NCI-H748 (cell line): Measurements from ENCODE around the gene KLHL35.

Experiments used
- DNase-seq: peaks from one replicate; lab custom pipeline; 2025; ENCODE audit not compliant: unreplicated experiment; lab: John Stamatoyannopoulos, UW

KLHL35 gene

GRCh38 chr11:75469785-75470405 is 36.9 kb upstream of the KLHL35 start:
- no peak for DNase-seq

DNA sequence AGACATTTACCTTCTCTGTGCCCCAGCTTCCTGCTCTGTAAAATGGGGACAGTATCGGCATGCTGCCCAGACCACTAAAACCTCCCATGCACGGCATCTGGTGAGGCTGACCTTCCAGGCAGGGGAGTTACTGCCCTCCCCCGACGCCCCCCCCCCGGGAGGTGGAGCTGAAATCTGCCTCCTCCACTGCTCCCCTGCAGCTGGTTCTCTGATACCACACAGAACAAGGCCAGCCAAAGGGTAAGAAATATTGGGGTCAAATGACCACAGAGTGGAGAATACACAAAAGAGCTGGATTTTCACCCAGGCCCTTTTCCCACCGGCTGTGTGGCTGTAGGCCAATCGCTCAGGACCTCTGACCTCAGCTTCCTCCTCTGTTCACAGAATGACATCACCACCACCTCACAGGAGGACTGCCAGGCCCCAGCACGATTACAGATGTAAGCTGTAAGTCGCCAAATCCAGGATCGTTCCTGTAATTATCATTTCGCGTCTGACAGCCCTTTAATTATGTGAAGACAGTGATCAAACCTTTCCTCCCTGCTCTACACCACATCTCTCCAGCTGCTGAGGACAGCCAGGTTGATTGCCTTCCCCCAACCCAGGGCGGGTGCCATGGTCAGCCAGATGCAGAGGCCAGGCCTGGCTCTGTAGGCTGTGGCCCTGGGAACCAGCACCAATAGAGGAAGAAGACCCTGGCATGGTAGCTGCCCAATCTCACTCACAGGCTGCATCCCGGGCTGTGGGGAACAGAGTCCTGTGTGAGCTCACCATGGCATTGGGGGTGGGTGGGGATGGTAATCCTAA is 35.7 kb upstream of the KLHL35 start:
- DNase-seq = peak; percentile 21

DNA sequence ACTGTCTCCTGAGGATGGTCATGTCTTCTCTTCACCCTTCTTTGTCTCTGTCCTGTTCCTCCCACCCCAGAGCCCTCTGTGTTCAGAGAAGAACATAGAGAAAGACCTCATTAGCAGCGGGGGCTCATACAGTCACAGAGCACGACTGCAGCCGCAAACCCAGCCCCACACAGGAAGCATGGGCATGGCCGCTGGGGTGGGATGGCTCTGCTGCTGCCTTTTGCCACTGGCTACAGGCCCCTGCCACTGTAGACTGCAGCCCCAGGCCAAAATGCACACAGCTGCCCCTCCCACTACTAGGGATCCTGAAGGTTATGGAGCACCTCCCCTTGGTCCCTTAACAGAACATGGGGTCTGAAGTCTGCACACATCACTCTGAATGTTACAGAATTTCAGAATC is 34.9 kb upstream of the KLHL35 start:
- no peak for DNase-seq

GRCh38 chr11:75467311-75467710 is 34.3 kb upstream of the KLHL35 start:
- DNase-seq = no peak

DNA sequence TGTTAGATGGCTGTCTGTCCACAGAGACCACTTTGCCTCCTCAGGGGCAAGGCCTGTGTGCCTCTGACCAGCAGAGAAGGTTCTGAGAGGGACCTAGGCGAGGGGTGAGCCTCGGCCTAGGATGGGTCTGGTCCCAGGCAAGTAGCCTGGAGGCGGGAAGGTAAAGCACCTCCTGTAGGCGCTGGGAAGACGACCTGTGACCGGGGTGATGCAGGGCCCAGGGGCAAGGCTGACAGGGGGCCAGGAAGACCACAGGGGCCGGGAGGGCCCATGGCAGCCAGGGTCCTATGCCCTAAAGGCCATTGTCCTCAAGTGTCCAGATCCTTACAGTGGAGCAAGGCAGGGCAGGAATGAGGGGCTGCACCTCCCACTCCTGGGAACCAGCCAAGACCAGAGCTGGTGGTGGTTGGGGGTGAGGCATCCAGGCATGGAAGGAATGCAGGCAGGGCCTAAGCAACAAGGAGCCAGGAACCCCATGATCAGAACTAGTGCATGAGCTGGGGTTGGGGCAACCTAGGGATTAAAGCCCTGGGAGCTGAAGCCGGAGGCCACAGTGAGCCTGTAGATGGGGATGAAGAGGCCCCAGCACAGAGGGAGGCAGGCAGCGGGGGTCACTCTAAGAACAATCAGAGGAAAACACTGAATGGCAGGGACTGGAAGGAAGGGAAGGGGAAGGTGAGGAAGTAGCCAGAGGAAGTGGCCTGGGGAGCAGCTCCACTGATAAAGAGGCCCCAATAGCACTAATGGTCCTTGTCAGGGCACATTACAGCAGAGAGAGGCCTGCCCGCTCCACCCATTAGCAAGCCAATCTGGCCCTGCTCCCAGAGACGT is 32.9 kb upstream of the KLHL35 start:
- no peak for DNase-seq

GRCh38 chr11:75463106-75463774 is 30.2 kb upstream of the KLHL35 start:
- no peak for DNase-seq

DNA sequence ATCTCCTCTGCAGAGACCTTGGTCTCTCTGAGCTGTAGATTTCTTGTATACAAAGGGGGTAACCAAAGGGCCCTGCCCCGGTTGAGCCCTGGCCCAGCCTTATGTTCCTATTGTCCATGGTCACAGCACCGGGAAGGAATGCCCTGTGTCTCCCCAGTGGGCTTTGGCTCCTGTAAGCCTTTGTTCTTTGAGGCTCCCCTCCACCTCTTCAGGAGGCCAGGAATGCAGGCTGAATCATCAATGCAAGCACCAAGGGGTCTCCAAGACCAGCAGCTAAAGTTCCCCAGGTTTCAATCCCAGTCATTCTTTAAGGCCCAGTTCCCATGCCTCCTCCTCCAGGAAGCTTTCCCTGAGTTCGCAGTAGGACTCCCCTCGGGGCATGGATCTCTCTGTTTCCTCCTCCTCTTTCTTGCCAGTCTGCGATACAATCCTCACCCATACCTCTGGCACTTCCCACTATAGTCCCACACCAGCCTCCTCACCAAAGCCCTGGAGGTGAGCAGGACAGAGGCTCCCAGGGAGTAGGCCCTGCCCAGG is 29.2 kb upstream of the KLHL35 start:
- DNase-seq = no peak

GRCh38 chr11:75461151-75461550 is 28.1 kb upstream of the KLHL35 start:
- DNase-seq = no peak

- no peak for DNase-seq
Observed at GRCh38 chr11:75456596-75457183, 23.7 kb upstream of the KLHL35 start.

DNA sequence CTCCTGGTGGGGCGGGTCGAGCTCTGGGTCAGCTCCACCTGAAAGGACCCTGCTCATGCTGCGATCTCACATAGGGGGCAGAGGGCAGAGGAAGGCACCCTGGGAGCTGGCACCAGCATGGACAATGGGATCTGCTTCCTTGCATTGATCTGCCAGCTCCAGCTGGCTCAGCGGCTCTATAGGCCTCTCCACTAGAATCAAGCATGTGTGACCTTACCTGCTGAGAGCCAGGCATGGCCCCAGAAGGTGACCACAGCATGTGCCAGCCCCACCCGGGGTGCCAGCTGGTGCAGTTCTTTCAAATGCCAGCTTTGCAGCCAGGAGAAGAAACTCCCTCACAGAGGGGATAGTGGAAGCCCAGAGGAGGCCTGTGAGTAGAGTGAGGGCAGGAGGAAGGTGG is 22.0 kb upstream of the KLHL35 start:
- no peak for DNase-seq

DNA sequence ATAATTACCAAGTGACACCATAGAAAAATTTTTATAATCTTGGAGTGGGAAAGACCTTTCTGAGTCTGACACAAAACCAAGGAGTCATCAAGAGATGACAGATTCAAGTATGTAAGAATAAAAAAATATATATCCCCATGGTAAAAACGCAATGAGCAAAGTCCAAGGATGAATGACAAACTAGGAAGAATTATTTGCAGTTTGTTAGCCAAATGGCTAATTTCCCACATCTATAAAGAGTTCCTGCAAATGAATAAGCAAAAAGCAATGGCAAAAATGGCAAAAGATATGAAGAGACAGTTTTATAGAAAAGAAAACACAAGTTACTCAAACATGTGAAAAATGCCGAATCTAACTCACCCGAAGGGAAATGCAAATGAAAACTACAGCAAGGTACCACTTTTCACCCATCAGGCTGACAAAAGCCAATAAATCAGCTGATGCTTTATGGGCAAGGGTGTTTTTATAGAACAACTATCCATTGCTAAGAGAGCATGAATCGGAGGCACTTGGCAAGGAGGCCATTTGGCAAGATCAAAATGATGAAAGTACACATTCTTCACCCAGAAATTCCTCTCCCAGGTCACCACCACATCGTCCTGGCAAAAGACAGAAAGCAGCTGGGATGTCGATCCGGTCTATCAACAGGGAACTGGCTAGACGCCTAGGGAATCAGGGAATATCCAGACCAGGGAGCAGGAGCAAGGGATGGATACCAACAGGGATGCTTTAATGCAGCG is 21.1 kb upstream of the KLHL35 start:
- no peak for DNase-seq

DNA sequence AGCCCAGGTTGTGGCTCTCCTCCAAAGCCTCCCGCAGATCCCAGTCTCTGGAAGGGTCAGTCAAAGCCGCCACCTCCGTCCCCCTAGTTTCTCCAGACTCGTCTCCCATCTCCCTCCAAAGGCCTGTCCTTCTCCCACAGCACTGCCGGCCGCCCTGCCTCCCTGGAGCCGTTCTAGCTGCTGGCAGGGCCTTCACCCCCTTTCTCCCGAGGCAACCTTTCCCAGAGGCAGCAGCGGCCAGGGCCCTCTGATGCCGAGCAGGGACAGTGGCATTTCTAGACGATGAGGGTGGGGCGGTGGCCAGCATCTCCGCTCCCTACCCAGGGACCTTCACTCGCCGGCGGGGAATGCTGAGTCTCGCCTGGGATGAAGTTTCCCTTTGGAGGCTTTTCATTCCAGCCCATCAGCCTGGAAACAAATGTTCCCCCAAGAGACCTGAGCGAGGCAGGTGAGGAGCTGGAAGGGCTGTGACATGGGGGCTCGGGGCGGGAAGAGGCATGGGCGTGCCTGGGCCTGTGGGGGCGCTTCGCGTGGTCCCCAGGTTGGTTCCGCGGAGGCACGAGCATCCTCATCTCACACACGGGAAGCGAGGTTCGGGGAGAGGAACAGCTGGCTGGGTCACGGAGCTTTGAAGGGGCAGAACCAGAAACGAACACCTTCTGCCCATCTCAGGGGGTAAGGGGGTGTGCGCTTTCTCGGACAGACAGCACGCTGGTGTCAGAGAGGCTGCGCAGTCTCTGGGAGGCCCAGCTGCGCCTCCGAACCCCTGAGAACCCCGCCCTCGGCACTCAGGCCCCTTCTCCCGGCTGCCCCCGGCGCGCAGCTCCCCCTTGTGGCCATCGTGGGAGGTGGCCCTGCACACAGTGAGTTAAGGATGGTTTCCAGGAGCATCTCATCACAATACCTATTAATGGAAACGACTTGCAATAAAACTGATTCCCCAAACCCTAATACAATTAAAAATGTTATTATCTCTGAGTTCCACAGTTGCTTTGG is 18.1 kb upstream of the KLHL35 start:
- peak; percentile 32 for DNase-seq

- DNase-seq = no peak
Observed at GRCh38 chr11:75450236-75450635, 17.2 kb upstream of the KLHL35 start.

DNA sequence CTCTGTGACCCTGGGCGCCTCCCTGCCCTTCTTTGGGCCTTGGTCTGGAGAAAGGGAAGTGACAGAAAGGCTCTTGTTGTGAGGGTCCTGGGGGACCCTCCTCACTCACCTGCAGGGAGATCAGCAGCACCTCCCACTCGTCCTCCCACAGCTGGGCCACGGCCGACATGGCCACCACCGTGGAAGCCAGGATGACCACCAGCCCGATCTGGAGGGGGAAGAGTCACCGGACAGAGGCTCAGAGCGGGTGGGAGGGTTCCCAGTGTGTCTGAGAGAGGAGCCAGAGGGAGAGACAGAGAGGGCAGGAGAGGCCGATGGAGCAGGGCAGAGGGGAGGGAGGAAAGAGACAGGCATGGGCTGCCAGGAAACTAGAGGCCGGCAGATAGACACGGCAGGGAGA is 16.8 kb upstream of the KLHL35 start:
- DNase-seq = no peak

DNA sequence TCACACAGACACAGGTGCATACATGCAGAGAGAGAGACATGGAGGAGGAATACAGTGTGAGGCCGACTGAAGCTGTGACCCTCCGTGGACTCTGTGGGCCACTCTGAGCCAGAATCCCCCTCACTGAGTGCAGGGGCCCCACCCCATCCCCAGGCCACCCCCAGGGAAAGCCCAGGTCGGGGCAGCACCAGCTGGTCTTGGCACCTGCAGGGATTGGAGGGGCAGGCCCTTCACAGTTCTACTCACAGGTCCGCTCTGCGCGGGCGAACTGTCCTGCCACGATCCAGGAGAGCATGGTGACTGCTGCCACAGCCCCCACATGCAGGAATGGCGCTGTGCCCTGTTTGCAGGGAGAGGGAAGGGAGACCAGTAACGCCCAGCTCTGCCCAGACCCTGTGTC is 16.3 kb upstream of the KLHL35 start:
- DNase-seq = no peak

DNA sequence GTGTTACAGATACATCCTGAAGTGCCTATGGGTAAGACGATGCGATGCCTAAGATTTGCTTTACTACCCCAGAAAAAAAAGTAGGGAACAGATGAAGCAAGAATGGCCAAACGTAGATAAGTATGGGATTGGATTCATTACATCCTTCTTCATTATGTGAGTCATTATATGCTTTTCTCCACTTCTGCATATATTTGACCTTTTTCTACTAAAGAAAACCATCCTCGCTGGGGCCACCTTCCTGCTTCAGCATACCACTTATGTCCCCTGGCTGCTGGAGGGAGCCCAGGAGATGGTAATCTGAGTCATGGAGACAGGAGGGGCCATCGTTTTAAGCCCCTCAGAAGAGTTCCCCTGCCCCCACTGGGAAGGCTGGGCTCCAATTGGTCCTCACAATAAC is 14.4 kb upstream of the KLHL35 start:
- no peak for DNase-seq

DNA sequence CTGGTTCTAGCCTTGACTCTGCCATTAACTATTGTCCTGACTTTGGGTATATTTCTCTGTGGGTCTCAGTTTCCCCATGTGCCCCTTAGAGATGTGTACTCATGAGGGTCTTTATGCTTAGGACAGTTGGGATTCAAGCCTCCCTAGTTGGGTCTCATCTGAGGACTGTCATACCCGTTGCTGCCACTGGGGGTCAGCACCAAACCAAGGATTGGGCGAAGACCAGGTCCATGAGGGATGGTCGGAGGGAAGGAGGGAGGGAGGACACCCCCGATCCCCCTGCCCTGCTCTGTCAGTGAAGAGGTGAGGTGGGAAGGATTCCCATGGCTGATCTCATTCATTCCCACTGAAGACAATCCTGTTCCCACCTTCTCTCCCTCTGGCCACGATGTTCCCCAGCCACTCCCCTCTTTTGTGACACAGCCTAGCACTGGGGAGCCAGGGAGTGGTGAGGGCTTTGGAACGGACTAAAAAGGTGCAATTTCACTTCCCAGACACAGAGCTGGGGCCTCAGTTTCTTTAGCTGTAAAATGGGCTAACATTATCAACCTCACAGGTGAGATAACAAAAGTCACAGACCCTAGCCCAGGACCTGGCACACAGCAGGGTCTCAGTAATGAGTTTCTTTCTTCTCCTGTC is 12.4 kb upstream of the KLHL35 start:
- peak; percentile 61 for DNase-seq

DNA sequence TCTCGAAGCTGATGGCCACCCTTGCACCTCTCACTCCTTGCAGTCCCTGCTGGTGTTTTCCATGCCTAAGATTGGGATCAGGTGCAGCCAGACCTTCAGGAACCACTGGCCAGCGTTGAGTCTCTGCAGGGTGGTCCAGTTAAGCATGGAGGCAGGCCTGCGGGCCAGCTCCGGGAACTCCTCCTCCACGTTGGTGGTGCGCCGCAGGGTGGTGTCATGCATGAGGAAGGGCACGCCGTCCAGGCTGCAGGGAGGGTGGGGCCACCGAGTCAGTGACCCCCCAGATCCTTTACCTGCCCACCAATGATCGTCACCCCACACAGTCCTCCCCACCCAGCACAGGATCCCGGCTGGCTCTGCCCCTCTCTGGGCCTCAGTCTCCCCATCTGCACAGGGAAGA is 10.0 kb upstream of the KLHL35 start:
- DNase-seq = no peak
